Karpas-422 (cell line): ENCODE measurements around the gene P2RX3. TPM values are rescaled to one million over a fixed set of nuclear protein-coding genes. Genes with fewer than 3 reads are reported as not detected.

ENCODE experiments used
- DNase-seq: peaks from one replicate; pipeline ENCODE4 v3.0.0-alpha.2; 2015
- H2AFZ ChIP-seq: fragments of 200-600 bp; sonication (generic); 2 replicates; pipeline ENCODE4 v1.6.1; 2014; ENCODE audit warnings: antibody characterized with exemption, low read length, mixed read lengths
- H3K27ac ChIP-seq: fragments of 200-600 bp; sonication (generic); 2 replicates; pipeline ENCODE4 v1.5.1; 2014; ENCODE audit warnings: mild to moderate bottlenecking, low read length, moderate library complexity
- H3K27me3 ChIP-seq: fragments of 200-600 bp; sonication (generic); 2 replicates; pipeline ENCODE4 v1.6.1; 2014; ENCODE audit warnings: low read length, mixed read lengths
- H3K36me3 ChIP-seq: fragments of 200-600 bp; sonication (generic); 2 replicates; pipeline ENCODE4 v1.6.1; 2014; ENCODE audit warnings: low read length, mixed read lengths; ENCODE audit not compliant: insufficient read depth
- H3K4me1 ChIP-seq: fragments of 200-600 bp; sonication (generic); 2 replicates; pipeline ENCODE4 v1.6.1; 2014; ENCODE audit warnings: mild to moderate bottlenecking, low read length, mixed read lengths
- H3K4me2 ChIP-seq: fragments of 200-600 bp; sonication (generic); 2 replicates; pipeline ENCODE4 v1.6.1; 2014; ENCODE audit warnings: low read length, low read depth, mild to moderate bottlenecking; ENCODE audit not compliant: poor library complexity, severe bottlenecking
- H3K4me3 ChIP-seq: fragments of 200-600 bp; sonication (generic); 2 replicates; pipeline ENCODE4 v1.5.1; 2014; ENCODE audit warnings: mild to moderate bottlenecking, antibody characterized with exemption, low read length, mixed read lengths
- H3K79me2 ChIP-seq: fragments of 200-600 bp; sonication (generic); 2 replicates; pipeline ENCODE4 v1.6.1; 2014; ENCODE audit warnings: mild to moderate bottlenecking, low read length, mixed read lengths
- H3K9ac ChIP-seq: fragments of 200-600 bp; sonication (generic); 2 replicates; pipeline ENCODE4 v1.6.0; 2014; ENCODE audit warnings: low read length
- H3K9me2 ChIP-seq: fragments of 200-600 bp; sonication (generic), shearing (Covaris generic); replicated peaks from 2 replicates; pipeline ENCODE4 v1.6.0; 2014; ENCODE audit warnings: mild to moderate bottlenecking, low read length, moderate library complexity; ENCODE audit not compliant: insufficient read depth
- H3K9me3 ChIP-seq: fragments of 300-700, 200-600 bp; sonication (generic); 2 replicates; pipeline ENCODE4 v1.6.1; 2014; ENCODE audit warnings: low read length, mixed read lengths
- H4K20me1 ChIP-seq: fragments of 200-600 bp; sonication (generic); 2 replicates; pipeline ENCODE4 v1.6.1; 2014; ENCODE audit warnings: mild to moderate bottlenecking, antibody characterized with exemption, low read length, low read depth; ENCODE audit not compliant: insufficient read depth
- total RNA-seq: library from RNA; depleted of rRNA; stranded (reverse); fragments of >200 nt; shearing (Covaris generic); gene quantifications from 2 replicates; pipeline ENCODE4 v1.2.3, GENCODE V29; 2014; ENCODE audit warnings: low replicate concordance

P2RX3 gene
- total RNA-seq, 1 experiment from 2014 or later, result not detected

DNA sequence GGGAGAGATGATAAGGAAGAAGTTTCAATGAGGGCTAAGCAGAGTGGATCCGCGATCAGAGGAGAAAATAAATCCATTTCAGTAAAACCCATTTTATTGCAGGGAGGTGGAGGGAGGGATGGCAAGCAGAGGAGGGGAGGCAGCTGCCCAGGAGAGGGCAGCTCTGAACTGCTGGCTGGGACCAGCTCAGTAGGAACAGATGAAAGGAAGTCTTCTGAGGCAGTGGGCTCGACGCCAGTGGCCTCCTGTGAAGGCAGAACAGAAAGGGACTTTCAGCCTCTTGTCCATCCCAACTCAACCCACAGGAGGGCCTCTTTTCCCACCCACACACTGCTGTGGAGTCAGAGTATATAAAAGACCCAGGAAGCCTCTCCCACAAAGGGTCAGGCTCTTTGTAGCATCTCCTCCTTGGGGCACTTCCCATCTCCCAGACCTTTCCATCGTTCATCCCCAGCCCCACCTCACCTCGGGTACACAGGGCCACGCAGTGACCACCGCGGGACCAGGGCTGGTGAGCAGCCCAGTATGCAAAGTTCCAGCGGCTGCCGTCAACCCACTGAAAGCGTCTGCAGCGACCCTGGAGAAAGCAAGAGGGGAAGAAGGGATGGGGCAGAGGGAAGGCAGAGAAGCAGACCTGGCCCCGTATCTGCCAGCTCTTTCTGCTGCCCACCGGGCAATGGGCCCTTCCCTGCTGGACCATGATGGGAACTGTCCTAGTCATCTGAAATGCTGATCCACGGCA lies 49.3 kb downstream of the P2RX3 start:
- Histone ChIP-seq H3K9me3 (no peaks in the 10 kb centered on the region), H3K27me3 (no peaks in the 10 kb centered on the region), H3K27ac (no peak overlapping the region), H3K9ac (no peak overlapping the region), H4K20me1 (no peaks in the 10 kb centered on the region), H3K4me3 (no peak overlapping the region), H3K4me1 (no peaks in the 10 kb centered on the region), H3K79me2 (no peaks in the 10 kb centered on the region), H3K9me2 (no peaks in the 10 kb centered on the region), H3K4me2 (no peak overlapping the region), H3K36me3 (no peaks in the 10 kb centered on the region), H2AFZ (no peak overlapping the region)
- DNase-seq, result no peak

DNA sequence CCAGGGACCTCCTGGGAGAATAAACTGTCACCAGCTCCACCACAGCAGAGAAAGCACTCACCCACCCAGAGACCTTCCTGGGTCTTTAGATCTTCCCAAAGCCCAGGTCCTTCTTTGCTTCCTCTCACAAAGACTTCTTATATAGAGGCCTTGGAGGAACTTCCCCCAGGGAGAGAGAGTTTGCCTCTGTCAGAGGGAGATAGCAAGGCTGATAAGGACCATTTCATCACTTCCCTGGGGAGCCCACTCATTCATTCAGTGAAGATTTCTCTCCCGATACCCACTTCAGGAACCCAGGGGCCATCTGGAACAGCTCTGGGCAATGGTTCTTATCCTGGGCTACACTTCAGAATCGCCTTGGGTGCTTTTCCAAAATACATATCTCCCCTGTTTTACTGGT lies 52.4 kb downstream of the P2RX3 start, which contains the start of gene PRG2:
TSS of gene PRG2 (minus strand) at position 116 of the 400 bp plus-strand sequence. CDS start 706 bp downstream, outside the sequence.
- no peaks in the 10 kb centered on the region for H3K36me3 ChIP-seq
- no peak within 1 kb of the TSS for H3K9ac ChIP-seq
- no peak for DNase-seq
- H3K79me2 ChIP-seq, result no peaks in the 10 kb centered on the region
- H2AFZ ChIP-seq, result no peak within 1 kb of the TSS
- no peaks in the 10 kb centered on the region for H3K4me1 ChIP-seq
- no peaks in the 10 kb centered on the region for H3K9me2 ChIP-seq
- H3K4me2 ChIP-seq, result no peak within 1 kb of the TSS
- H3K27ac ChIP-seq, result no peak within 1 kb of the TSS
- no peaks in the 10 kb centered on the region for H4K20me1 ChIP-seq
- H3K9me3 ChIP-seq, result no peaks in the 10 kb centered on the region
- H3K27me3 ChIP-seq, result no peaks in the 10 kb centered on the region
- H3K4me3 ChIP-seq, result no peak within 1 kb of the TSS

DNA sequence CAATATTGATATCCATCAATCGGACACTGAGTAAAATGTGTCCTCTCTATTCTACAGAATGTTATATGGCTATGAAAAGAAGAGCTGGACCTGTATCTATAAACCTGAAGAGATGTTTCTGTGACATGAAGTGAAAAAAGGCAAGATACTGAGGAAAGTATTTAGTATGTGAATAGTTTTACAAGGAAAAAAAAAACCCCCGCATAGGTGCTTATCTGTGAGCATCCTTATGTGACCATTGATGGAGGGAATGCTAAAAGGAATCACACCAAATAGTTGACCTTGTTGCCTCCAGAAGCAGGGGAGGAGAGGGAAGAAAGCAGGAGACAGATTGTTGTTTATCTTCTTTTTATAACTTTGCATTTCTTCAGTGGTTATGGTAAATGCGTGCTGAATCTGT lies 53.0 kb downstream of the P2RX3 start:
- Histone ChIP-seq H3K79me2 (no peaks in the 10 kb centered on the region), H3K27ac (no peak overlapping the region), H4K20me1 (no peaks in the 10 kb centered on the region), H3K9ac (no peak overlapping the region), H3K36me3 (no peaks in the 10 kb centered on the region), H3K9me2 (no peaks in the 10 kb centered on the region), H3K9me3 (no peaks in the 10 kb centered on the region), H3K4me3 (no peak overlapping the region), H3K4me1 (no peaks in the 10 kb centered on the region), H3K4me2 (no peak overlapping the region), H3K27me3 (no peaks in the 10 kb centered on the region), H2AFZ (no peak overlapping the region)
- no peak for DNase-seq

DNA sequence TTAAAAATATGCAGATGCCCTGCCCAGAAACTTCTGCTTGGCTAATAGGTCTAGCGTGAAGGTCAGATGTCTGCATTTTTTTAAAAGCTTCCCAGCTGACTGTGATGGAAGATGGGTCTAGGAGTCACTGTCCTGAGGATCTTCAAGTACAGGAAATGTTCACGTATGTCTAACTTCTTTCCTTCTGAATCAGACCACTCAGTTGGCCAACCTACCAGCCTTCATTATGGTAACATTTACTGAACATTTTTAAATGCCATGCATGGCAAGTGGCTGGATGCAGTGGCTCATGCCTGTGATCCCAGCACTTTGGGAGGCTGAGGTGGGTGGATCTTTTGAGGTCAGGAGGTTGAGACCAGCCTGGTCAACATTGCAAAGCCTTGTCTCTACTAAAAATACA lies 53.4 kb downstream of the P2RX3 start:
- Histone ChIP-seq H3K27me3 (no peaks in the 10 kb centered on the region), H3K9me3 (no peaks in the 10 kb centered on the region), H3K36me3 (no peaks in the 10 kb centered on the region), H4K20me1 (no peaks in the 10 kb centered on the region), H3K79me2 (no peaks in the 10 kb centered on the region), H3K27ac (no peak overlapping the region), H3K9me2 (no peaks in the 10 kb centered on the region), H3K4me1 (no peaks in the 10 kb centered on the region), H3K4me2 (no peak overlapping the region), H3K4me3 (no peak overlapping the region), H2AFZ (no peak overlapping the region), H3K9ac (no peak overlapping the region)
- no peak for DNase-seq

DNA sequence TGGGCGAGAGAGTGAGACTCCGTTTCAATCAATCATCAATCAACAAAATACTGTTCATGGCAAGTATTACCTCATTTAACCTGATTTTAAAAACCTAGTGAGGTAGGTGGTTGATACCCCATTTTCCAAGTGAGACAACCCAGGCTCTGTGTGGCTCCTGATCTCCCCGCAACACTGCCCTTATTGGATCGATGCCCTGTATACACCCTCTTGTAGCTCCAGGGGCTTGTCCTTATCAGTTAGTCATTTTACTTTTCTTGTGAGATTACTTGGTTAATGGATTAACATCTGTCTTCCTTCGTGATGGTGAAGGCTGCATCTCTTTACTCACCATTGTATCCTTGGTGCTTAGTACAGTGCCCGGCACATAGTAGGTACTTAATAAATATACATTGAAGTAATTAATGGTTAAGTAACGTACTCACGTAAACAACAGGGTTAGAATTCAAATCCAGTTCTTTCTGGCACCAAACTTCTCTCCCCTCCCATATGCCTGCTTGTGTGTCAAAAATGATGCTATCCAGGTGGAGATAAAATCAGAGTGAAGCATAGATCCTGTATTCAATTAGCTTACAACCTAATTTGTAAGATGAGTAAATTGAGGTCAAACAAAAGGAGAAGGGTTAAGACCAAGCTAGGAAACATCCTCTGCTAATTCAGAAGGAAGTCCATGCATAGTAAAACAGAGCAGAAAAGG lies 54.1 kb downstream of the P2RX3 start:
- H4K20me1 ChIP-seq, result no peaks in the 10 kb centered on the region
- no peaks in the 10 kb centered on the region for H3K9me2 ChIP-seq
- H3K9ac ChIP-seq, result no peak overlapping the region
- DNase-seq, result no peak
- H3K27me3 ChIP-seq, result no peaks in the 10 kb centered on the region
- H2AFZ ChIP-seq, result no peak overlapping the region
- H3K36me3 ChIP-seq, result no peaks in the 10 kb centered on the region
- no peak overlapping the region for H3K4me3 ChIP-seq
- no peak overlapping the region for H3K27ac ChIP-seq
- no peaks in the 10 kb centered on the region for H3K9me3 ChIP-seq
- no peaks in the 10 kb centered on the region for H3K79me2 ChIP-seq
- H3K4me1 ChIP-seq, result no peaks in the 10 kb centered on the region
- no peak overlapping the region for H3K4me2 ChIP-seq

DNA sequence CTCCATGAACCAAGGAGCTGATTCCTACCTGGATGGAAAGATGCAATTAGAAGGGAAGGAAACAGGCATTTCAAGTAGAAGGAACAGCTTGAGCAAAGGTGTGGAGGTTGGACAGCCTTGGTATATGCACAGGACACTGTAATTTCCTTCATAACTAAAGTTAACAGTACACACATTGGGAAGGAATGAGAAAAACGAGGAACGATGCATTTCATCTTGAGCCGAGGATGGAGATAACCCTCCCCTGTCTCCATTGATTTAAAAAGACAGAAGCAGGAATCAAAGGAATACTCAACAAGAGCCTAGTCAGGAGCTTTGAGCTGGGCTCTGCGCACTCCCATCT lies 54.6 kb downstream of the P2RX3 start:
- Histone ChIP-seq H3K4me3 (no peak overlapping the region), H3K27me3 (no peaks in the 10 kb centered on the region), H3K9ac (no peak overlapping the region), H3K27ac (no peak overlapping the region), H4K20me1 (no peaks in the 10 kb centered on the region), H3K4me2 (no peak overlapping the region), H3K36me3 (no peaks in the 10 kb centered on the region), H3K79me2 (no peaks in the 10 kb centered on the region), H2AFZ (no peak overlapping the region), H3K9me3 (no peaks in the 10 kb centered on the region), H3K9me2 (no peaks in the 10 kb centered on the region), H3K4me1 (no peaks in the 10 kb centered on the region)
- no peak for DNase-seq

DNA sequence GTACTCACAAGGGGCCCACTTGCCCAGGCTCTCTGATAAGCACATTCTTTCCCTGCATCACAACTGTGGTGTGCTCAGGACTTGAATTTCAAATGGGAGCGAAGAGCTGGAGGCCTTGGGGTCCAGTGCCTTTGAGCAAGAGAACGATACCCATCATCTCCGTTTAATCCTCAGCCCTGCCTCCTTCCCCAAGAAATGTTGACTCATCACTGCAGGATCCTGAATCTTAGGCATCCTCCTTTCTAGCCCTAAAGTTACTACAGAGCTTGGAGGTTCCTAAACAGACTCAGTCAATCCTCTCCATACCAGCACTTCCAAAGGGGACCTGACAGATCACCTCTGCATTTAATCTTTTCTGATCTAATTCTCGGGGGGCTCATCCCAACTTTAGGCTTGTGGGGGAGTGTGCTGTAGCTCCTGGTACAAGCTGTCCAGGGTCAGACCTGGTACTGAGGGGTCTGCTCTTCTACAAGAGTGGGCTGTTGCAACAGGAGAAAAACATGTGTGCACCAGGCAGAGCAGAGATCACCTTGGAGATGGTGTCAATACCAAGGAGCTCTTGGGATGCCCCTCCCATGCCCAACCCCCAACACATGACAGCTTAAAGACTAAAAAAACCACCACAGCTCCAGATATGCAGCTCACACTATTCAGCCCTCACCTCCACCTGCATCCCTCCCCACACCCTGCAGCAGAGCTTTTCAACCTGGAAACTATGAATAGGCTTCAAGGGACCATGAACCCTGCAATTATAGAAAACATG lies 56.2 kb downstream of the P2RX3 start:
- H3K9me3 ChIP-seq, result no peaks in the 10 kb centered on the region
- H3K36me3 ChIP-seq, result no peaks in the 10 kb centered on the region
- no peak overlapping the region for H2AFZ ChIP-seq
- no peaks in the 10 kb centered on the region for H3K4me1 ChIP-seq
- H3K4me3 ChIP-seq, result no peak overlapping the region
- H3K4me2 ChIP-seq, result no peak overlapping the region
- no peak overlapping the region for H3K9ac ChIP-seq
- DNase-seq, result no peak
- no peaks in the 10 kb centered on the region for H4K20me1 ChIP-seq
- no peaks in the 10 kb centered on the region for H3K27me3 ChIP-seq
- no peak overlapping the region for H3K27ac ChIP-seq
- no peaks in the 10 kb centered on the region for H3K79me2 ChIP-seq
- H3K9me2 ChIP-seq, result no peaks in the 10 kb centered on the region

DNA sequence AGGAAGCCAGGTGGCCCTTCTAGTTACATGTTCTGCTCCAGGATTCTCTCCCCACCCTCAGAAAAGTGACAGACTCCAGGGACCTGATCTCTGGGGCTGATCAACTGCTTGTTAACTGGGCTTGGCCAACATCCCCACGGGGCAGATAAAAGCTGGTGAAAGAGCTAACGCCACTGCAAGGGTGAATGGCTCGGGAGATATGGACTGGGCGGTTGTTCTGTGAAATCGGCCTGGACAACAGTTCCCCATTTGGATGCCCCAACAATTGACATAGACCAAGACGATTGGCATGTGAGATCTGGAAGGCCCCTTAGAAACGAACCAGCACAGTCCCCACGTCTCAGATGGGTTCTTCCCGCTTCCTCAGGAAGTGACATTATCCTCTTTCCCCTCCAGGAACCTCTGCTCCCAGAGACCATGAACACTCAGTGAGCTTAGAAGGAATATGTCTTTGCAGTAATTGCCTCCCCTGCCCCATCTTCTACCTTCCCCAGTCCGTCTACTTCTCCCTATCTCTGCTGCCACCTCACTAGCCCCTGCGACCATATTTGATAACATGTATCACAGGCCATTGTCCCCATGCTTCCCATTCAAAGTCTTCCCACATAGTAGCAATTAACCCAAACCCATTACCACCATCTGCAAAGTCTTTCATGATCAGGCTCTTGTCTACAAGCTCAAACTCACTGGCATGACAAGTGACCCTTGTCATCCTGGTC lies 57.9 kb downstream of the P2RX3 start:
- Histone ChIP-seq H3K9me3 (no peaks in the 10 kb centered on the region), H2AFZ (no peak overlapping the region), H3K79me2 (no peaks in the 10 kb centered on the region)

More for the DNA sequence above, 57.9 kb downstream of the P2RX3 start:
- Histone ChIP-seq H3K36me3 (no peaks in the 10 kb centered on the region), H3K27me3 (no peaks in the 10 kb centered on the region), H3K27ac (no peak overlapping the region), H3K9me2 (no peaks in the 10 kb centered on the region), H3K9ac (no peak overlapping the region), H3K4me1 (no peaks in the 10 kb centered on the region), H3K4me2 (no peak overlapping the region), H4K20me1 (no peaks in the 10 kb centered on the region), H3K4me3 (no peak overlapping the region)
- DNase-seq, result no peak
